Activated naive CD4-positive, alpha-beta T cell treated with anti-CD3 and anti-CD28 coated beads for 36 hours (primary cell): ENCODE measurements around the gene LRP11. TPM values are rescaled to one million over a fixed set of nuclear protein-coding genes. Genes with fewer than 3 reads are reported as not detected.
"Not testable (repeated sequence)": the region's sequence is repeated elsewhere in the genome, so short reads cannot be mapped to it uniquely, and the experiment has no call there.

Source experiments
- CTCF ChIA-PET: fragments of 350-600 bp; sonication (Branson Sonifier 250); formaldehyde crosslinking; loops from one replicate; lab custom pipeline; 2021; ENCODE audit warnings: antibody characterized with exemption; lab: Charles Lee
- DNase-seq: peaks from one replicate; pipeline ENCODE4 v3.0.0-alpha.2; 2020
- H3K27ac Mint-ChIP-seq: one replicate; pipeline ENCODE4 v1.8.0; 2021; ENCODE audit warnings: mild to moderate bottlenecking, mixed read lengths
- H3K27me3 Mint-ChIP-seq: one replicate; pipeline ENCODE4 v1.8.0; 2021; ENCODE audit warnings: low read depth, mixed read lengths
- H3K36me3 Mint-ChIP-seq: one replicate; pipeline ENCODE4 v1.8.0; 2021; ENCODE audit warnings: low read depth, mixed read lengths
- H3K4me1 Mint-ChIP-seq: one replicate; pipeline ENCODE4 v1.8.0; 2021; ENCODE audit warnings: low read depth, mixed read lengths
- H3K4me3 Mint-ChIP-seq: one replicate; pipeline ENCODE4 v1.8.0; 2021; ENCODE audit warnings: mild to moderate bottlenecking, moderate library complexity, mixed read lengths
- H3K9me3 Mint-ChIP-seq: one replicate; pipeline ENCODE4 v1.8.0; 2021; ENCODE audit warnings: mixed read lengths
- intact Hi-C: fragments of 100-400 bp; cut with micrococcal nuclease; formaldehyde crosslinking; loops from one replicate; pipeline ENCODE4 v1.15.1; 2023
- total RNA-seq, 2 experiments: library from RNA; stranded (reverse); gene quantifications; one replicate each; pipeline ENCODE4 v1.2.3, GENCODE V29; 2021

LRP11 gene
- total RNA-seq, 2 experiments from 2014 or later = 4.6 to 4.7 TPM

DNA sequence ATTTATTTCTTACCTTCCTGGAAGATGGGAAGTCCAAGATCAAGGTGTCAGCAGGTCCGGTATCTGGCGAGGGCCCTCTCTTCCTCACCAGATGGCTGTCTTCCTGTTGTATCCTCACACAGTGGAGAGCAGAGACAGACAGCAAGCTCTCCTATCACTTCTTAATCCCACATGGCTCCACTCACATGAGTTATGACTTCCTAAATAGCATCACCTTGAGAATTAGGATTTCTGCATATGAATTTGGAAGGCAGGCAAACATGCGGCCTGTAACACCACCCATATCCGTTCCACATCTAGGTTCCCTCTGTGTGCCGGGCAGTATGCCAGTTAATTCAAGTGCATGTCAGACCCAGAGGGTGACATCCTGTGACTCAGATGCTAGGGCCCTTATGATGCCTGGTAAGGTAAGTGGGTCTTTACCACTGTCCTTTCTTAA is 31.7 kb upstream of the LRP11 start:
- no peak overlapping the region for H3K4me3 Mint-ChIP-seq
- CTCF ChIA-PET = interaction anchor here (0.6 to 2.4 kb wide), 3 partner anchors 36 to 330 kb away, joined by 3 to 8 read pairs (median 3); no protein-coding TSS in a partner anchor

DNA sequence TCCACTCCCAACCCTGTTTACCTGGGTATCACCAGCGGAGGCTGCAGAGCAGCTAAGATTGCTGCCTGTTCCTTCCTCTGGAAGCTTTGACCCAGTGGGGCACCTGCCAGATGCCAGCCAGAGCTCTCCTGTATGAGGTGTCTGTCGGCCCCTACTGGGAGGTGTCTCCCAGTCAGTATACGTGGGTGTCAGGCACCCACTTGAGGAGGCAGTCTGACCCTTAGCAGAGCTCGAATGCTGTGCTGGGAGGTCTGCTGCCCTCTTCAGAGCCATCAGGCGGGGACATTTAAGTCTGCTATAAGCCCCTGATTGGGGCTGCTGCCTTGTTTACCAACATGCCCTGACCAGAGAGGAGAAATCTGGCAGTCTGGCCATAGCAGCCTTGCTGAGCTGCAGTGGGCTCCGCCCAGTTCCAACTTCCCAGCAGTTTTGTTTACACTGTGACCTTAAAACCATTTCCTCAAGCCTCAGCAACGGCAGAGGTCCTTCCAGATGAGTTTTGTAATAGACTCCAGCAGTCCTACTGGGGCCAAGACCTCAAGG is 31.0 kb upstream of the LRP11 start:
- Mint-ChIP-seq H3K27me3 (peaks cover 3% of the 10 kb centered on the region), H3K36me3 (no peaks in the 10 kb centered on the region), H3K27ac (no peak overlapping the region), H3K4me1 (peaks cover 12% of the 10 kb centered on the region), H3K9me3 (no peaks in the 10 kb centered on the region), H3K4me3 (no peak overlapping the region)
- DNase-seq = no peak
- CTCF ChIA-PET = interaction anchor here (0.7 to 2.4 kb wide), 2 partner anchors 36 to 55 kb away, joined by 3 to 8 read pairs; no protein-coding TSS in a partner anchor
- intact Hi-C loops = no loop called here

More for the DNA sequence above, 31.7 kb upstream of the LRP11 start:
- H3K4me1 Mint-ChIP-seq = peaks cover 12% of the 10 kb centered on the region
- no peaks in the 10 kb centered on the region for H3K36me3 Mint-ChIP-seq
- peak; percentile 76 for DNase-seq
- intact Hi-C loops = loop anchor here (1.0 kb wide), 1 partner anchor 32 kb away; the partner anchor contains the start of gene LRP11
- H3K27ac Mint-ChIP-seq = no peak overlapping the region
- peaks cover 3% of the 10 kb centered on the region for H3K27me3 Mint-ChIP-seq
- no peaks in the 10 kb centered on the region for H3K9me3 Mint-ChIP-seq

DNA sequence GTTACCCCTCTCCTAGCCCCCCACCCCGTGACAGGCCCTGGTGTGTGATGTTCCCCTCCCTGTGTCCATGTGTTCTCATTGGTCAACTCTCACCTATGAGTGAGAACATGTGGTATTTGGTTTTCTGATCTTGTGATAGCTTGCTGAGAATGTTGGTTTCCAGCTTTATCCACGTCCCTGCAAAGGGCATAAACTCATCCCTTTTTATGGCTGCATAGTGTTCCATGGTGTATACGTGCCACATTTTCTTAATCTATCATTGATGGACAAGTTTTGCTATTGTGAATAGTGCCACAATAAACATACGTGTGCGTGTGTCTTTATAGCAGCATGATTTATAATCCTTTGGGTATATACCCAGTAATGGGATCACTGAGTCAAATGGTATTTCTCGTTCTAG is 27.7 kb upstream of the LRP11 start:
- CTCF ChIA-PET = interaction anchor here (0.6 kb wide), 1 partner anchor 504 kb away, joined by 3 read pairs; no protein-coding TSS in a partner anchor
- H3K4me3 Mint-ChIP-seq, H3K27me3 Mint-ChIP-seq, H3K36me3 Mint-ChIP-seq, H3K27ac Mint-ChIP-seq, H3K9me3 Mint-ChIP-seq, DNase-seq, intact Hi-C loops: not testable (repeated sequence)
- H3K4me1 Mint-ChIP-seq = peaks cover 12% of the 10 kb centered on the region

DNA sequence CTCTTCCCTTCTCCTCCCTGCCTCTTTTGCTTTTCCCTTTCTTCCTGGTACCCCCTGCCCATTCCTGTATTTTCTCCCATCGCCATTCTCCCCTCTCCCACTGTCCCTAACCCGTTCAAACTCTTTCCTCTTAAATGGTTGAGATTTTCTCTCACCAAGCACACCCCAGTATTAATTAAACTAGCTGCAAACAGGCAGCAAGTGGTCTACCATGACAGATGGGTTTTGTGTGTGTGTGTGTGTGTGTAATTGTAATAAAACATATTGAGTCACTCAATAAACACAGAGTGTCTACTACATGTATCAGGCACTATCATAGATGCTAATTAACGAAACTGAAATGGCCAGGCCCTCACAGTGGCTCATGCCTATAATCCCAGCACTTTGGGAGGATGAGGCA is 27.1 kb upstream of the LRP11 start:
- peaks cover 7% of the 10 kb centered on the region for H3K4me1 Mint-ChIP-seq
- peaks cover 3% of the 10 kb centered on the region for H3K27me3 Mint-ChIP-seq
- intact Hi-C loops = no loop called here
- no peaks in the 10 kb centered on the region for H3K9me3 Mint-ChIP-seq
- H3K27ac Mint-ChIP-seq = no peak overlapping the region
- H3K36me3 Mint-ChIP-seq = no peaks in the 10 kb centered on the region
- DNase-seq = no peak
- H3K4me3 Mint-ChIP-seq = no peak overlapping the region
- CTCF ChIA-PET = interaction anchor here (0.8 kb wide), 1 partner anchor 50 kb away, joined by 3 read pairs; no protein-coding TSS in a partner anchor

DNA sequence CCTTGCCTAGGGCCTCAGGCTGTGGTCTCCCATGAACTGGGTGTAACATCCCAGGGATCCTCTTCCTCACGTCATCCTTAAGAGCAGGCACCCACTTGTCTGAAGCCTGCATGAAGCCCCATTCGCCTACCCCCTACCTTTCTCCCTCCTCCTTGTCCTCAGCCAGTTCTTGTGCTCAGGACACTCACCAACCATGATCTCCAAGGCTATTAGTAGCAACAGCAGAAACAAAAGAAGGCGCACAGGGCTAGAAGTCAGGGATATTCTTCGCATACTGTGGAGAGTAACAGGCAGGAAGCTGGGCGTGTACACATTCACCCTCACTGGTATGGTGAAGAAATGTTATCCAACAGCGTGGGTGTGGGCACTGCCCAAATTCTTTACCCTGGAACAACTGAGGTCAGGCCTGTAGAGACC is 26.5 kb upstream of the LRP11 start:
- no peak overlapping the region for H3K4me3 Mint-ChIP-seq

DNA sequence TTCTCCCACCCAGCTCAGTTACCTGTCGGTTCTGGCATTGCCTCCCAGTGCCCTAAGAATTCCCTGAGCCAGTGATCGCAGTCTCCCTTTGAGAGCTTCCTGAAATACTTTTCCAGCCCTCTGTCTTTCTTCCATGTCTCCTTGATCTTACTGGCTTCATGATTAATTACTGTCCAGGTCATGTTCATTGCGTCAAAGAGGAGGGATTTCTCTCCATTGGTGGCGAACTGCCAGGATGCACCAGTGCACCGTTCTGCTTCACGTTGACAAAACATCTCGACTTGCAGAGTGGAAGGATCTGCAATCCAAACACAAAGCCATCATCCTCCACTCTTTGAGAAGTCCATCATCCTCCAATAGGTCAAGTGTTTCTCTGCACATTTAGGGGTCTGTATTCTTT is 25.2 kb upstream of the LRP11 start:
- Mint-ChIP-seq H3K4me1 (no peaks in the 10 kb centered on the region), H3K27ac (no peak overlapping the region), H3K36me3 (no peaks in the 10 kb centered on the region), H3K4me3 (no peak overlapping the region), H3K27me3 (no peaks in the 10 kb centered on the region), H3K9me3 (no peaks in the 10 kb centered on the region)
- intact Hi-C loops = no loop called here
- DNase-seq = no peak
- CTCF ChIA-PET = no interaction called here

More for the DNA sequence above, 26.5 kb upstream of the LRP11 start:
- H3K36me3 Mint-ChIP-seq = no peaks in the 10 kb centered on the region
- H3K9me3 Mint-ChIP-seq = no peaks in the 10 kb centered on the region
- peaks cover 1% of the 10 kb centered on the region for H3K4me1 Mint-ChIP-seq
- CTCF ChIA-PET = interaction anchor here (0.8 kb wide), 1 partner anchor 50 kb away, joined by 3 read pairs; no protein-coding TSS in a partner anchor
- intact Hi-C loops = no loop called here
- H3K27me3 Mint-ChIP-seq = peaks cover 3% of the 10 kb centered on the region
- no peak overlapping the region for H3K27ac Mint-ChIP-seq
- no peak for DNase-seq

DNA sequence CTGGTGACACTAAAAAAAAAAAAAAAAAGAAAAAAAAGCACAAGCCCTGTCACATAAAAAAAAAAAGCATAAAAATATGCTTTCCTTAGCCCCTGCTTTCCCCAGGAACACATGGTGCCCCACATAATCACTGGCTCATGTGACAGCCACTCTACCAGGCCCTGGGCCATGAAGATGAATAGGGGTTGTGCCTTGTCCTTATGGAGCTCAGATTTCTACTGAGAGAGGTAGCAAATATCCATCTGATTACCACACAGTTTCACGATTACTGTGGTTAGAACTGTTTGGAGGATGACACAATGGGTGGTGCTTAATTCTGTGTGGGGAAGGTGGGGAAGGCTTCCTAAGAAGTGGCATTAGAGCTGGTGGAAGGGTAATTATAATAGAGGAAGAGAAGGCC is 24.5 kb upstream of the LRP11 start:
- DNase-seq = no peak
- H3K4me3 Mint-ChIP-seq = no peak overlapping the region
- H3K4me1 Mint-ChIP-seq = no peaks in the 10 kb centered on the region
- intact Hi-C loops = no loop called here
- no peaks in the 10 kb centered on the region for H3K9me3 Mint-ChIP-seq
- no peaks in the 10 kb centered on the region for H3K36me3 Mint-ChIP-seq
- H3K27ac Mint-ChIP-seq = no peak overlapping the region
- CTCF ChIA-PET = no interaction called here
- H3K27me3 Mint-ChIP-seq = no peaks in the 10 kb centered on the region

DNA sequence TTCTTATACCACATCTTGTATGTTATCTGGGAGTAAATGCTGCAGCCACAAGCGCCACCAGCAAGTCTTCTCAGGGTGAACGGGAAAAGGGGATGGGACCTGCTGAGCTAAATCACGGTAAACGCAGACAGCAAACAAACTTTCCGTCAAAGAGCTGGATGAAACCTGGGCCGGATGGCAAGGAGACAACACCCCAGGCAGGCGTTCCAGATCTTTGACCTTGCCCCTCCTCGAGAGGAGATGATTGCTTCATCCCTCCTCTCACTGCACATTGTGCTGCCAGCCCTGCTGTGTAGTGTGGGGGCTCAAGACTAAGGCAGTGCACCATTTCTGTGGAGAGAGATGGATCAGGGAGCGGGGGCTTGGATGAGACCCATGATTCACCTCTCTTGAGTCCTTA is 23.9 kb upstream of the LRP11 start:
- CTCF ChIA-PET = interaction anchor here (1.0 kb wide), 1 partner anchor 74 kb away, joined by 4 read pairs; no protein-coding TSS in a partner anchor
- Mint-ChIP-seq H3K27ac (no peak overlapping the region), H3K4me1 (no peaks in the 10 kb centered on the region), H3K9me3 (no peaks in the 10 kb centered on the region), H3K27me3 (no peaks in the 10 kb centered on the region), H3K4me3 (no peak overlapping the region), H3K36me3 (no peaks in the 10 kb centered on the region)
- no peak for DNase-seq
- intact Hi-C loops = no loop called here

DNA sequence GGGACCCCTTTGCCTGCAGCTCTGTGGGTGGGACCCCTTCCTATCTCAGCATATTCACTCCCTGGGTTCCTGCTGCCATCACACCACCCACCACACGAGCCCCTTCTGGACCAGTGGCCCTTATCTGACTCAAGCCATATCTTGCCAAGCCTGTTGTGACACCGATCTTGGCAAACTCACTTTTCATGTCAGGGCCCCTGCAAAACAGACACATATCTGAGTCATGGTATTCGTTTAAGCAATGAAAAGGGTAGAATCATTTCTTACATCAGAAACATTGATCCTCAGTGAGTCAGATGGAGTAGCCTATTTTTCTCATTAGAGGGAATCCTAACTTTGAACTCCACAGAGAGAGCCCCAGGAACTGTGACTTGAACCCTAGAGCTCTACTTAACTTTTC is 23.2 kb upstream of the LRP11 start:
- intact Hi-C loops = no loop called here
- H3K27ac Mint-ChIP-seq = no peak overlapping the region
- no peaks in the 10 kb centered on the region for H3K36me3 Mint-ChIP-seq
- H3K4me3 Mint-ChIP-seq = no peak overlapping the region
- DNase-seq = no peak
- CTCF ChIA-PET = interaction anchor here (1.0 kb wide), 1 partner anchor 75 kb away, joined by 4 read pairs; no protein-coding TSS in a partner anchor
- no peaks in the 10 kb centered on the region for H3K4me1 Mint-ChIP-seq
- H3K9me3 Mint-ChIP-seq = no peaks in the 10 kb centered on the region
- H3K27me3 Mint-ChIP-seq = no peaks in the 10 kb centered on the region

DNA sequence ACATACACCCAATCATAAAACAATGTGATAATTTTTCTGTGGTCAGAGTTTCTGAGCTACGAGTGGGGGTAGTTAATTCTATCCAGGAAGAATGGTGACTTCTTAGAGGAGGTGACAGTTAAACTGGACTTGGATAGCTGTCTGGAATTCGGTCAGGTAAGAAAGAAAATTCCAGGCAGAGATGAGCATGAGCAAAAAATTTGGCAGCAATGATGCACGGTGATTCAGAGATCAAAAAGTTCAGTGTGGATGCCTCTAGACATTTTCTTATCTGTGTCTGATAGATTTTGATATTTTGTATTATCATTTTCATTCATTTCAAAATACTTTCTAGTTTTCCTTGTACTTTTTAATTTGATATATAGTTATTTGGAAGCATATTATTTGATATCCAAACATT is 21.7 kb upstream of the LRP11 start:
- H3K36me3 Mint-ChIP-seq = no peaks in the 10 kb centered on the region
- H3K4me1 Mint-ChIP-seq = no peaks in the 10 kb centered on the region
- no peak overlapping the region for H3K27ac Mint-ChIP-seq
- no peaks in the 10 kb centered on the region for H3K9me3 Mint-ChIP-seq
- H3K27me3 Mint-ChIP-seq = no peaks in the 10 kb centered on the region
- CTCF ChIA-PET = interaction anchor here (1.1 kb wide), 1 partner anchor 8 kb away, joined by 3 read pairs; no protein-coding TSS in a partner anchor
- no peak for DNase-seq
- intact Hi-C loops = no loop called here
- no peak overlapping the region for H3K4me3 Mint-ChIP-seq

DNA sequence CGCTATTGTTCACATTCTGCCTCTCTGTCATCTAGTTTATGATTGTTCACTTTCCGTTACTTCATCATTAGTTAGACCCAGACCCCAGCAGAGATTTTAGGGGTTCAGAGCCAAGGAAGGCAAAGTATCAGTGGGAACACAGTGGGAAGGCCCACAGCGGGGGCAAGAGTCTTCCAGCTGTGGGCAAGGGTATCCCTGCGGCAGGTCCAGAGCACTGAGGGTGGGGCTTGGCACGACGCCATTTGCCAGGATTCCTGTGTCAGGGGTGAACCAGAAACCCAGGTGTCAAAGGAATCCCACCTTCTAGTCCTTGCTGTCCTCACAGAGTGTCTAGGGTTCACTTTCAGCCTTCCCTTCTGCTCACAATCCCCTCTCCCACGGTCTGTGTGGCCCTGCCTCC is 20.5 kb upstream of the LRP11 start:
- intact Hi-C loops = no loop called here
- CTCF ChIA-PET = no interaction called here
- no peaks in the 10 kb centered on the region for H3K9me3 Mint-ChIP-seq

DNA sequence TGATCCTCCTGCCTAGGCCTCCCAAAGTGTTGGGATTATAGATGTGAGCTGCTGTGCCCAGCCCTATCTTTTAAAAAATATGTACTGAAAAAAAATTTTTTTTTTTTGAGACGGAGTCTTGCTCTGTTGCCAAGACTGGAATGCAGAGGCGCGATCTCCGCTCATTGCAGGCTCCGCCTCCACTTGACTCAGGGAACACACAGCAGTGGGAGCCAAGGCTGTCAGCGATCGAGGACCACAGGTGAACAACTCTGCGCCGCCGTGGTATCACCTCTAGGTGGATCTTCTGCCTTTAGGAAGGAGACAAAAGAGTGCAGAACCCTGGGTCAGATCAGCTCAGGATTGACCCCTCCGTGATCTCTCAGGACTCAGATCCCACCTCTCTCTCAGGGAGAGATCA is 20.1 kb upstream of the LRP11 start:
- intact Hi-C loops = no loop called here
- H3K4me3 Mint-ChIP-seq = no peak overlapping the region
- CTCF ChIA-PET = no interaction called here
- no peaks in the 10 kb centered on the region for H3K36me3 Mint-ChIP-seq
- DNase-seq = no peak
- no peak overlapping the region for H3K27ac Mint-ChIP-seq
- H3K27me3 Mint-ChIP-seq = no peaks in the 10 kb centered on the region
- no peaks in the 10 kb centered on the region for H3K4me1 Mint-ChIP-seq
- H3K9me3 Mint-ChIP-seq = no peaks in the 10 kb centered on the region

More for the DNA sequence above, 20.5 kb upstream of the LRP11 start:
- no peak for DNase-seq
- no peaks in the 10 kb centered on the region for H3K4me1 Mint-ChIP-seq
- H3K36me3 Mint-ChIP-seq = no peaks in the 10 kb centered on the region
- H3K27me3 Mint-ChIP-seq = no peaks in the 10 kb centered on the region
- H3K27ac Mint-ChIP-seq = no peak overlapping the region
- no peak overlapping the region for H3K4me3 Mint-ChIP-seq

DNA sequence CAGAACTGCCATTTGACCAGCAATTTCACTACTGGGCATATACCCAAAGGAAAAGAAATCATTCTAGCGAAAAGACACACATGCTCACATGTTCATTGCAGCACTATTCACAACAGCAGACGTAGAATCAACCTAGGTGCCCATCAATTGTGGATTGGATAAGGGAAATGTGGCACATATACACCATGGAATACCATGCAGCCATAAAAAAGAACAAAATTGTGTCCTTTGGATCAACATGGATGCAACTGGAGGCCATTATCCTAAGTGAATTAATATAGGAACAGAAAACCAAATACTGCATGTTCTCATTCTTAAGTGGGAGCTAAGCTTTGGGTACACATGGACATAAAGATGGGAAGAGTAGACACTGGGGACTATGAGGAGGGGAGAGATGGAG is 17.7 kb upstream of the LRP11 start:
- Mint-ChIP-seq H3K27ac (no peak overlapping the region), H3K9me3 (no peaks in the 10 kb centered on the region), H3K27me3 (peaks cover 15% of the 10 kb centered on the region), H3K36me3 (no peaks in the 10 kb centered on the region), H3K4me1 (no peaks in the 10 kb centered on the region), H3K4me3 (no peak overlapping the region)
- CTCF ChIA-PET = no interaction called here
- DNase-seq = no peak
- intact Hi-C loops = no loop called here
